Measurements from ENCODE around the gene BABAM2. TPM values are rescaled to one million over a fixed set of nuclear protein-coding genes. Genes with fewer than 3 reads are reported as not detected.

Gene BABAM2
- polyA plus RNA-seq, 3 donors = 33.2 to 52.8 (median 49.3) TPM

DNA sequence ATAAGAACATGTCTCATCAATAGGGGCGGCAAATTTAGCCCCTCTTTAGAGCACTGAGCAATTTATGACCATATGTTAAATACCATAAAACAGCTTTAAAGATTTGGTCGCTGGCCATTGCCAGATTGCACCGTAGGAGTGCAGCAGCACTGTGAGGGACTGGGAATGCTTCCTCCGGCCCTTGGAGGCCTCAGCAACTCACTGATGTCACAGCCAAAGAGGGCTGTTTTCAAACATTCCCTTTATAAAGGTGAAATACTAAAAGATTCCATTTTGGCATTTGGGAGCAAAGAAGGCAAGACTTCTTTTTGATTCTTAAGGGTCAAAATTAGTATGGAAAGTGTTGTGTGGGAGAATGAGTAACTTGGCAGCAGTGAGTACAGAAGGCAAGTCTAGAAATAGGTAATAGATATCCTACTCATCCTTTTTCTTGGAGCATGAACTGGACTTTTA is 63.7 kb downstream of the BABAM2 start:
- no peak overlapping the region for H3K4me3 Mint-ChIP-seq
- peaks cover 78% of the 10 kb centered on the region for H3K4me1 Mint-ChIP-seq
- no peak overlapping the region for H3K9ac ChIP-seq (ENCODE audit: insufficient read depth, low read length, poor library complexity, severe bottlenecking)
- peaks cover 65 to 79% of the 10 kb centered on the region in 2 donors for H3K4me1 ChIP-seq (ENCODE audit: control insufficient read depth in 1 of 2, insufficient read depth in 2 of 2, low read length in 2 of 2)
- TF ChIP-seq, protein P1, sequence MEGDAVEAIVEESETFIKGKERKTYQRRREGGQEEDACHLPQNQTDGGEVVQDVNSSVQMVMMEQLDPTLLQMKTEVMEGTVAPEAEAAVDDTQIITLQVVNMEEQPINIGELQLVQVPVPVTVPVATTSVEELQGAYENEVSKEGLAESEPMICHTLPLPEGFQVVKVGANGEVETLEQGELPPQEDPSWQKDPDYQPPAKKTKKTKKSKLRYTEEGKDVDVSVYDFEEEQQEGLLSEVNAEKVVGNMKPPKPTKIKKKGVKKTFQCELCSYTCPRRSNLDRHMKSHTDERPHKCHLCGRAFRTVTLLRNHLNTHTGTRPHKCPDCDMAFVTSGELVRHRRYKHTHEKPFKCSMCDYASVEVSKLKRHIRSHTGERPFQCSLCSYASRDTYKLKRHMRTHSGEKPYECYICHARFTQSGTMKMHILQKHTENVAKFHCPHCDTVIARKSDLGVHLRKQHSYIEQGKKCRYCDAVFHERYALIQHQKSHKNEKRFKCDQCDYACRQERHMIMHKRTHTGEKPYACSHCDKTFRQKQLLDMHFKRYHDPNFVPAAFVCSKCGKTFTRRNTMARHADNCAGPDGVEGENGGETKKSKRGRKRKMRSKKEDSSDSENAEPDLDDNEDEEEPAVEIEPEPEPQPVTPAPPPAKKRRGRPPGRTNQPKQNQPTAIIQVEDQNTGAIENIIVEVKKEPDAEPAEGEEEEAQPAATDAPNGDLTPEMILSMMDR (IDR thresholded peaks at IDR 0.05) = no peak
- H3K4me3 ChIP-seq (replicated peaks in 1 of 3; ENCODE audit: low read depth in 2 of 3, low read length in 3 of 3) = peak overlapping the region in 1 of 3 experiments; percentile 51
- H3K27me3 Mint-ChIP-seq (ENCODE audit: low read depth in 3 of 3) = peaks cover 0 to 2% (median 0%) of the 10 kb centered on the region in 3 donors
- peaks cover 19 to 20% of the 10 kb centered on the region in 2 donors for H3K36me3 Mint-ChIP-seq
- peaks cover 0 to 14% (median 7%) of the 10 kb centered on the region in 7 donors for H3K9me3 Mint-ChIP-seq
- peaks cover 76% of the 10 kb centered on the region for H3K79me2 ChIP-seq (ENCODE audit: insufficient read depth, low read length)
- H3K27me3 ChIP-seq (ENCODE audit: control insufficient read depth in 2 of 2, insufficient read depth in 2 of 2, low read length in 2 of 2) = no peaks in the 10 kb centered on the region
- H3K27ac Mint-ChIP-seq = peak overlapping the region; percentile 85 to 98 (median 94)
- 60% methylated on average over 2 of the region's 4 CpGs for WGBS (ENCODE audit: insufficient coverage)
- H3K9me3 ChIP-seq (replicated peaks in 1 of 2; ENCODE audit: control insufficient read depth in 1 of 2, insufficient read depth in 1 of 2, low read length in 2 of 2) = no peaks in the 10 kb centered on the region
- no peak for DNase-seq
- peak overlapping the region; percentile 43 for H3K4me2 ChIP-seq (replicated peaks; ENCODE audit: extremely low read depth, low read length, poor library complexity, severe bottlenecking)
- no peaks in the 10 kb centered on the region for H4K20me1 ChIP-seq (ENCODE audit: insufficient read depth, low read length)
- intact Hi-C loops (cut with micrococcal nuclease) = loop anchor here in 1 of 2 donors (5.0 to 10.0 kb wide), 2 partner anchors 62 to 441 kb away; partner anchors contain the start of genes BABAM2, FOSL2 and RBKS
- no peak overlapping the region for H2AFZ ChIP-seq (ENCODE audit: insufficient read depth, low read depth, low read length, poor library complexity, severe bottlenecking)
- H3K27ac ChIP-seq (ENCODE audit: low read depth in 1 of 2, low read length in 2 of 2) = peak overlapping the region; percentile 65 to 87
- H3K36me3 ChIP-seq (replicated peaks in 1 of 2; ENCODE audit: control insufficient read depth in 1 of 2, insufficient read depth in 2 of 2, low read length in 2 of 2) = no peaks in the 10 kb centered on the region

DNA sequence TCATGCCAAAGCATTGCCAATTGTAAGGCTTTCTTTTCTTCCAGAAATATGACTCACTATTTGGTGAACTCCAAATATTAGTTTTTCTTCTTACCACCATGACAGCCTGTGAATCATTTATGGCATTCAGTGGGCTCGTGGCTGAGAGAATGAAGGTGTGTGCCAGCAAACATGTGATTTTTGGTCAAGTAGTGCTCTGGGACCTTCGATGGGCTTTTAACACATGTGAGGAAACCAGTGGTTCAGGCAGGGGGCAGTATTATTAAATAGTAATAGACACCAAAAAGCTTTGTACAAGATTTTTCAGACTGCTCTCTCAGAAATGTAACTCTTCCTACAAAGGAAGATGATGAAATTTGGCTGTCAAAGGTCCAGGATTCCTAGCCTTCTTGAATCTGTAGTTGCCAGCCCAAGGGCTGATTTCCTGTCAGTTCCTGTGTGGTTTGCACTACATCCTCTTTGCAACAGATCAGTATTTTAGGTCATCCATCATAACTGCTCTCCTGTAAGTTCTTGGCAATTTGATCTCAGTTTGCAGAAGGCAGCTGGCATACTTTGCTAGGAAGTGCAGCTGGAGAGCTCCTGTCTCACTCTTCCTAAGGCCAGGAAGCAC is 64.3 kb downstream of the BABAM2 start:
- no CpG with 5 or more reads among the region's 2 CpGs for WGBS (ENCODE audit: insufficient coverage)
- Histone ChIP-seq H3K4me2 (replicated peaks; ENCODE audit: extremely low read depth, low read length, poor library complexity, severe bottlenecking) (peak overlapping the region; percentile 43), H3K36me3 (replicated peaks in 1 of 2; ENCODE audit: control insufficient read depth in 1 of 2, insufficient read depth in 2 of 2, low read length in 2 of 2) (no peaks in the 10 kb centered on the region), H3K27me3 (ENCODE audit: control insufficient read depth in 2 of 2, insufficient read depth in 2 of 2, low read length in 2 of 2) (no peaks in the 10 kb centered on the region), H3K9me3 (replicated peaks in 1 of 2; ENCODE audit: control insufficient read depth in 1 of 2, insufficient read depth in 1 of 2, low read length in 2 of 2) (no peaks in the 10 kb centered on the region), H3K27ac (ENCODE audit: low read depth in 1 of 2, low read length in 2 of 2) (peak overlapping the region; percentile 52 to 87), H3K79me2 (ENCODE audit: insufficient read depth, low read length) (peaks cover 72% of the 10 kb centered on the region), H3K4me1 (ENCODE audit: control insufficient read depth in 1 of 2, insufficient read depth in 2 of 2, low read length in 2 of 2) (peaks cover 68 to 79% of the 10 kb centered on the region in 2 donors), H4K20me1 (ENCODE audit: insufficient read depth, low read length) (no peaks in the 10 kb centered on the region), H3K4me3 (replicated peaks in 1 of 3; ENCODE audit: low read depth in 2 of 3, low read length in 3 of 3) (peak overlapping the region in 1 of 3 experiments; percentile 51), H3K9ac (ENCODE audit: insufficient read depth, low read length, poor library complexity, severe bottlenecking) (no peak overlapping the region), H2AFZ (ENCODE audit: insufficient read depth, low read depth, low read length, poor library complexity, severe bottlenecking) (no peak overlapping the region)
- DNase-seq = peak; percentile 63 to 86 (median 78)
- H3K4me1 Mint-ChIP-seq = peaks cover 79% of the 10 kb centered on the region
- H3K4me3 Mint-ChIP-seq = peak overlapping the region; percentile 37 to 66
- no peaks in the 10 kb centered on the region for H3K27me3 Mint-ChIP-seq (ENCODE audit: low read depth in 3 of 3)
- intact Hi-C loops (cut with micrococcal nuclease) = loop anchor here (5.0 to 10.0 kb wide), 2 partner anchors 63 to 440 kb away; partner anchors contain the start of genes BABAM2 (in 2 of the 2), RBKS (in 2 of the 2) and FOSL2 (in 1 of the 2)
- TF ChIP-seq, protein P1 (IDR thresholded peaks at IDR 0.05) = peak; percentile 20
- peaks cover 0 to 14% (median 7%) of the 10 kb centered on the region in 7 donors for H3K9me3 Mint-ChIP-seq
- peaks cover 19 to 20% of the 10 kb centered on the region in 2 donors for H3K36me3 Mint-ChIP-seq
- H3K27ac Mint-ChIP-seq = peak overlapping the region; percentile 85 to 98 (median 94)
